HL-60 (cell line): ENCODE data around the gene CLNS1A.
A peak's percentile ranks its signal among the peaks of the same experiment; 100 is the strongest.
"Not testable (repeated sequence)": the region's sequence is repeated elsewhere in the genome, so short reads cannot be mapped to it uniquely, and the experiment has no call there.

Experiments used
- DNase-seq, 2 experiments: peaks; one replicate each; pipeline ENCODE4 v3.0.0-alpha.2; 2010 to 2020; ENCODE audit warnings: low read depth in 1 of 2, low spot score in 1 of 2
- H3K27ac ChIP-seq: fragments of 250-450 bp; sonication (Bioruptor Pico); replicated peaks from 2 replicates; pipeline ENCODE4 v1.5.1; 2020; ENCODE audit warnings: mild to moderate bottlenecking, moderate library complexity
- H3K27me3 ChIP-seq: fragments of 250-450 bp; sonication (Bioruptor Pico); 2 replicates; pipeline ENCODE4 v1.5.1; 2021; ENCODE audit warnings: mild to moderate bottlenecking, moderate library complexity; ENCODE audit not compliant: insufficient read depth, poor library complexity, severe bottlenecking
- H3K4me3 ChIP-seq: replicated peaks from 2 replicates; pipeline ENCODE4 v1.5.1; 2011; ENCODE audit warnings: mild to moderate bottlenecking, control low read depth, low read length; ENCODE audit not compliant: insufficient read depth
- GABPA ChIP-seq: IDR thresholded peaks from 2 replicates; pipeline ENCODE4 v1.6.1; 2012; ENCODE audit warnings: low read depth
- POLR2AphosphoS5 ChIP-seq: IDR thresholded peaks from 2 replicates; pipeline ENCODE4 v1.6.1; 2012; ENCODE audit warnings: low read depth
- SPI1 ChIP-seq: IDR thresholded peaks from 2 replicates; pipeline ENCODE4 v1.6.1; 2012; ENCODE audit warnings: low read depth, mild to moderate bottlenecking, borderline replicate concordance
- TF ChIP-seq, protein P1 (sequence below): IDR thresholded peaks from one replicate; pipeline ENCODE4 v1.5.1; 2011; ENCODE audit warnings: low read length, control low read depth, inconsistent platforms; ENCODE audit not compliant: insufficient read depth
- TF ChIP-seq, protein P2 (sequence below): IDR thresholded peaks from 2 replicates; pipeline ENCODE4 v1.6.1; 2012; ENCODE audit warnings: low read depth; ENCODE audit not compliant: insufficient replicate concordance

CLNS1A gene

DNA sequence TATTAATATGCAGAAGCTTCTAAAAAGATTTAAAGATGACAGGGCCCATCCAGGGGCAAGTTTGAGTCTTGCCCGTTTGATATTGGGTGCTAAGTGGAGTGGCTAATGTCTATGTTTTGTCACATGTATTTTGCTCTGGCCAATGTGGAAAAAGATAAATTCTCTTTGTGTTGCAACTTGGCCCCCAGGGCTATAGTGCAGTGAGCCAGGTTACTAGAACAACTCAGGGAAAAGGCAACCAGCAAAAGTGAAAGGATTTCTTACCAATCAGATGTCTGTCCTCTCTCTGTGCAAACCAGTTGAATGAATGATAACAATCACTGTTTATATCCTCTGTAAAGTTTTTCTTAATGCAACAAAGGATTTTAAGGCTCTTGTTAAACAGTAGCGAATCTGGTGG is 4.6 kb upstream of the CLNS1A start:
- TF ChIP-seq SPI1 (no peak), POLR2AphosphoS5 (no peak)
- TF ChIP-seq, protein P1, sequence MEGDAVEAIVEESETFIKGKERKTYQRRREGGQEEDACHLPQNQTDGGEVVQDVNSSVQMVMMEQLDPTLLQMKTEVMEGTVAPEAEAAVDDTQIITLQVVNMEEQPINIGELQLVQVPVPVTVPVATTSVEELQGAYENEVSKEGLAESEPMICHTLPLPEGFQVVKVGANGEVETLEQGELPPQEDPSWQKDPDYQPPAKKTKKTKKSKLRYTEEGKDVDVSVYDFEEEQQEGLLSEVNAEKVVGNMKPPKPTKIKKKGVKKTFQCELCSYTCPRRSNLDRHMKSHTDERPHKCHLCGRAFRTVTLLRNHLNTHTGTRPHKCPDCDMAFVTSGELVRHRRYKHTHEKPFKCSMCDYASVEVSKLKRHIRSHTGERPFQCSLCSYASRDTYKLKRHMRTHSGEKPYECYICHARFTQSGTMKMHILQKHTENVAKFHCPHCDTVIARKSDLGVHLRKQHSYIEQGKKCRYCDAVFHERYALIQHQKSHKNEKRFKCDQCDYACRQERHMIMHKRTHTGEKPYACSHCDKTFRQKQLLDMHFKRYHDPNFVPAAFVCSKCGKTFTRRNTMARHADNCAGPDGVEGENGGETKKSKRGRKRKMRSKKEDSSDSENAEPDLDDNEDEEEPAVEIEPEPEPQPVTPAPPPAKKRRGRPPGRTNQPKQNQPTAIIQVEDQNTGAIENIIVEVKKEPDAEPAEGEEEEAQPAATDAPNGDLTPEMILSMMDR: no peak
- no peak for DNase-seq
- H3K4me3 ChIP-seq: no peak overlapping the region
- no peak overlapping the region for H3K27ac ChIP-seq
- H3K27me3 ChIP-seq: no peaks in the 10 kb centered on the region

DNA sequence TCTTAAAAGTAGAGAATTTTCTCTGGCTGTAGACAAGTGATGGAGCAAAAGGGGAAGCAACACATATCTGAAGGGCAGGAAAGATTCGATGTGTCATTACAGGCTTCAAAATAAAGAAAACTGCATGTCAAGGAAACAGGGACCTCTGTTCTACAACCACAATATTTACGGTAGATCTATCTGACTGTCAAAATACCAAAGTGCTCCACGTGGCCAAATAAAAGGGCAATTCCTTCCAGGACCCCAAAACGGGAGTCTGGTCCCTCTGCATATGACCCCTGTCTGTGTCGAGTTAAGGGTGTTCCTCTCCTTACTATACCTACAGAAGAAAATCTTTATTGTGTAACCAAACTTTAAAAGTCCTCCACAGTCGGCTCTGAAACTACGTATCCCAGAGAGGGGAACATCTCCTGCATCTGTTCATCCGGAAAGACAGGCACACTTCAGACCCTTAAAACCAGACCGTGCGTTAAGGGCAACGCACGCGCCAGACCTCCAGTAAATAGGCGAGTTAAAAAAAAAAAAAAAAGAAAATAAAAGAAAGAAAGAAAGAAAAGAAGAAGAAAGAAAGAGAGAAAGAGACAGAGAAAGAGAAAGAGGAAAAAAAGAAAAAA is 756 bp downstream of the CLNS1A start:
- Histone ChIP-seq H3K27ac (peak overlapping the region; percentile 99), H3K4me3 (peak overlapping the region; percentile 54), H3K27me3 (no peaks in the 10 kb centered on the region)
- DNase-seq: peak in 1 of 2 experiments; percentile 28
- TF ChIP-seq, protein P2, sequence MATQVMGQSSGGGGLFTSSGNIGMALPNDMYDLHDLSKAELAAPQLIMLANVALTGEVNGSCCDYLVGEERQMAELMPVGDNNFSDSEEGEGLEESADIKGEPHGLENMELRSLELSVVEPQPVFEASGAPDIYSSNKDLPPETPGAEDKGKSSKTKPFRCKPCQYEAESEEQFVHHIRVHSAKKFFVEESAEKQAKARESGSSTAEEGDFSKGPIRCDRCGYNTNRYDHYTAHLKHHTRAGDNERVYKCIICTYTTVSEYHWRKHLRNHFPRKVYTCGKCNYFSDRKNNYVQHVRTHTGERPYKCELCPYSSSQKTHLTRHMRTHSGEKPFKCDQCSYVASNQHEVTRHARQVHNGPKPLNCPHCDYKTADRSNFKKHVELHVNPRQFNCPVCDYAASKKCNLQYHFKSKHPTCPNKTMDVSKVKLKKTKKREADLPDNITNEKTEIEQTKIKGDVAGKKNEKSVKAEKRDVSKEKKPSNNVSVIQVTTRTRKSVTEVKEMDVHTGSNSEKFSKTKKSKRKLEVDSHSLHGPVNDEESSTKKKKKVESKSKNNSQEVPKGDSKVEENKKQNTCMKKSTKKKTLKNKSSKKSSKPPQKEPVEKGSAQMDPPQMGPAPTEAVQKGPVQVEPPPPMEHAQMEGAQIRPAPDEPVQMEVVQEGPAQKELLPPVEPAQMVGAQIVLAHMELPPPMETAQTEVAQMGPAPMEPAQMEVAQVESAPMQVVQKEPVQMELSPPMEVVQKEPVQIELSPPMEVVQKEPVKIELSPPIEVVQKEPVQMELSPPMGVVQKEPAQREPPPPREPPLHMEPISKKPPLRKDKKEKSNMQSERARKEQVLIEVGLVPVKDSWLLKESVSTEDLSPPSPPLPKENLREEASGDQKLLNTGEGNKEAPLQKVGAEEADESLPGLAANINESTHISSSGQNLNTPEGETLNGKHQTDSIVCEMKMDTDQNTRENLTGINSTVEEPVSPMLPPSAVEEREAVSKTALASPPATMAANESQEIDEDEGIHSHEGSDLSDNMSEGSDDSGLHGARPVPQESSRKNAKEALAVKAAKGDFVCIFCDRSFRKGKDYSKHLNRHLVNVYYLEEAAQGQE: no peak
- TF ChIP-seq, protein P1: no peak
- TF ChIP-seq GABPA: no peak
- no peak for TF ChIP-seq SPI1
- TF ChIP-seq POLR2AphosphoS5: no peak

DNA sequence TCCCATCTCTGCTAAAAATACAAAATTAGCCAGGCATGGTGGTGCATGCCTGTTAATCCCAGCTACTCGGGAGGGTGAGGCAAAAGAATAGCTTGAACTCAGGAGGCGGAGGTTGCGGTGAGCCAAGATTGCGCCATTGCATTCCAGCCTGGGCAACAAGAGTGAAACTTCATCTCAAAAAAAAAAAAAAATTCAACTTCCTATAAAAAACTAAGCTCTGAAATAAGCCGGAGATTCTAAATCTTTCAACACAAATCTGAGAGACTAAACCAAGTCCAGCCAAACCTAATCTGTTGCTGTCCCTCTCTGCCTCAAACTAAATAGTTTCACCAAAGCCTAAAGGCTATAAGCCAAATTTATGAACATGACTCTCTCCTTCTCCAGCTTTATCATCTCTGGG is 3.7 kb downstream of the CLNS1A start:
- Histone ChIP-seq H3K27ac (peak overlapping the region; percentile 99), H3K4me3 (peak overlapping the region; percentile 21)
- TF ChIP-seq POLR2AphosphoS5: peak; percentile 74
- not testable (repeated sequence) for H3K27me3 ChIP-seq
- peak in 1 of 2 experiments; percentile 91 for DNase-seq

DNA sequence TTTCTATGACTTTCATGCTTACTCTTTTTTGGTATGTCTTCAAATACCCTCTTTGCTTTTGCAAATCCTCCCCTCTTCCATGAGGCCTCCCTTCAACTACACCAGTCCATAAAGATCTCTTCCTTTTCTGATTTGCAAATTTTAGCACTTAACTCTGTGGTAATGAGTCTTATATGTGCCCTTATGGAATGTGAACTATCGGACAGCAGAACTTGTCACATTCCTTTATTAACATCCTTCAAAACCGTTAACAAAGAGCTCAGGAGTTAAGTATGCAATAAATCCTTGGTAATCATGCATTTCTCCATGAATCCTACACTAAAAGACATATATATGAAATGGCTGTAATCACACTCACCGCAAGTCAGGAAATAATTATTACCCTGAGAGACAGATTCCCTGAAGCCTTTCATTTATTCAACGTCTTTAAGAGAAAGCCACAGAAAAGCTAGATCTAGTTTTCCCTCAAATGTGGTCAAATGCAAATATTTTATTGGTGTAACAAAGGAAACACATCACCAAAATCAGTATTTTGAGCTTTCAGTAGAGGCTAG is 7.4 kb downstream of the CLNS1A start:
- no peak for DNase-seq
- no peaks in the 10 kb centered on the region for H3K27me3 ChIP-seq
- TF ChIP-seq, protein P2: no peak
- TF ChIP-seq POLR2AphosphoS5: no peak
- TF ChIP-seq, protein P1: no peak
- TF ChIP-seq SPI1: no peak
- TF ChIP-seq GABPA: no peak

More for the DNA sequence above, 7.4 kb downstream of the CLNS1A start:
- no peak overlapping the region for H3K4me3 ChIP-seq
- no peak overlapping the region for H3K27ac ChIP-seq
